Tibial artery (tissue), 4 donors: ENCODE measurements around the gene FIGNL2.
"Not testable (repeated sequence)": the region's sequence is repeated elsewhere in the genome, so short reads cannot be mapped to it uniquely, and the experiment has no call there.

Experiments
- DNase-seq, 2 donors: peaks; one replicate each; pipeline ENCODE4 v3.0.0-alpha.2; 2019
- H3K27ac ChIP-seq, 2 donors: fragments of 200-600 bp; sonication (generic) in 1 of 2; 1 replicate in 1 of 2; 2 replicates in 1 of 2; pipeline ENCODE4 v1.5.1; 2018 to 2019; ENCODE audit warnings: mild to moderate bottlenecking in 1 of 2
- H3K27me3 ChIP-seq, 2 donors: fragments of 200-600 bp; sonication (generic) in 1 of 2; one replicate each; pipeline versions ENCODE4 v1.5.1 to v1.6.0; 2016 to 2019
- H3K36me3 ChIP-seq, 3 donors: fragments of 200-600 bp; sonication (generic) in 2 of 3; one replicate each; pipeline ENCODE4 v1.5.1; 2016 to 2019; ENCODE audit warnings: mild to moderate bottlenecking in 2 of 3
- H3K4me1 ChIP-seq, 4 donors: fragments of 200-600 bp; sonication (generic) in 2 of 4; 1 replicate in 3 of 4; 2 replicates in 1 of 4; pipeline ENCODE4 v1.5.1; 2016 to 2019
- H3K4me3 ChIP-seq, 2 donors: fragments of 200-600 bp; sonication (generic) in 1 of 2; 1 replicate in 1 of 2; 2 replicates in 1 of 2; pipeline ENCODE4 v1.5.1; 2018 to 2019; ENCODE audit warnings: mild to moderate bottlenecking in 2 of 2
- H3K9me3 ChIP-seq, 3 donors: fragments of 200-600 bp; sonication (generic) in 1 of 3; one replicate each; pipeline ENCODE4 v1.5.1; 2016 to 2019
- CTCF ChIP-seq, 2 experiments: fragments of 200-600 bp in 1 of 2; fragments of 450-650 bp in 1 of 2; IDR thresholded peaks; one replicate each; pipeline ENCODE4 v1.5.1; 2017 to 2019; ENCODE audit warnings: antibody characterized with exemption in 2 of 2, mild to moderate bottlenecking in 1 of 2, moderate library complexity in 1 of 2
- intact Hi-C: fragments of 100-400 bp; cut with DNase I; formaldehyde crosslinking; loops from one replicate; pipeline ENCODE4 v1.15.0; 2023; ENCODE audit warnings: low total_unique reads

Gene FIGNL2

DNA sequence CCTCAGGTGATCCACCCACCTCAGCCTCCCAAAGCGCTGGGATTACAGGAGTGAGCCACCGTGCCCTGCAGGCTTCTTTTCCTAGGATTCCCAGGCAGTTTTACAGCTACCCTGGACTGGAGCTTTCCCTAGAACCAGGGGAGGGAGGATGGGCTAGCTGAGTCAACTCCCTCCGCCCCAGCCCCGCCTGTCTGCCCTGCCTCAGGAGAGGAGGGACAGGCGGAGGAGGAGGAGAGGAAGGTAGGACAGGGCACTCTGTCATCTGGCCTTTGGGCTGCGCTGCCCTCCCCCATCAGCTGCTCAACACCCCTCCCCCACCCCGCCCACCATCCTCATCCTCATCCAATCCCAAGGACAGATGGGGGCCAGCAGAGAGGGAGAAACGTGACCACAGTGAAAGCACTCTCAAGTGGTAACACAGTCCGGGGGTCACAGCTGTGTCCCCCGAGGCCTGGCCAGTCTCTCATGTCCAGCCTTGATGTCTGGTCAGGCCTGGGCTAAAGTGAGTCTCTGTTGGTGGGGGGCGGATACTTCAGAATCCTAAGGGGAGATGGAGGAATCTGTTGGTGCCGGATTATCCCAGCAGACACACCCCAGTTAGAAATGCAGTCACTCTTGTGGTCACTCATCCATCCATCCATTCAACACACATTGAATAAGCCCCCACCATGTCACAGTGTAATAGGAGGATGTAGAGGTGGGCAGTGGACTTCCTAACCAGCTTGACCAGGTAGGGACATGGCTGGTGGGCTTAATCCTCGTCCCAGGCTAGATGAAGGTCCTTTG lies 12.3 kb downstream of the FIGNL2 start:
- intact Hi-C loops: no loop called here
- no peak for TF ChIP-seq CTCF (IDR thresholded peaks at IDR 0.05)

GRCh38 chr12:51834411-51834810 lies 14.1 kb downstream of the FIGNL2 start:
- peaks cover 0 to 61% of the 10 kb centered on the region in 2 donors for H3K27me3 ChIP-seq
- H3K4me1 ChIP-seq: no peaks in the 10 kb centered on the region
- no peak for DNase-seq
- no peaks in the 10 kb centered on the region for H3K36me3 ChIP-seq
- TF ChIP-seq CTCF (IDR thresholded peaks at IDR 0.05): no peak
- intact Hi-C loops: no loop called here
- H3K4me3 ChIP-seq: no peak overlapping the region
- H3K9me3 ChIP-seq: no peaks in the 10 kb centered on the region
- no peak overlapping the region for H3K27ac ChIP-seq

More for the DNA sequence above, 12.3 kb downstream of the FIGNL2 start:
- Histone ChIP-seq H3K36me3 (no peaks in the 10 kb centered on the region), H3K9me3 (no peaks in the 10 kb centered on the region), H3K4me3 (no peak overlapping the region), H3K27me3 (peaks cover 0 to 74% of the 10 kb centered on the region in 2 donors), H3K4me1 (no peaks in the 10 kb centered on the region), H3K27ac (no peak overlapping the region)
- DNase-seq: no peak

GRCh38 chr12:51833448-51834227 lies 14.9 kb downstream of the FIGNL2 start:
- no peak overlapping the region for H3K27ac ChIP-seq
- TF ChIP-seq CTCF (IDR thresholded peaks at IDR 0.05): no peak
- H3K9me3 ChIP-seq: no peaks in the 10 kb centered on the region
- intact Hi-C loops: no loop called here
- no peak overlapping the region for H3K4me3 ChIP-seq
- H3K36me3 ChIP-seq: no peaks in the 10 kb centered on the region
- H3K27me3 ChIP-seq: peaks cover 0 to 59% of the 10 kb centered on the region in 2 donors
- no peaks in the 10 kb centered on the region for H3K4me1 ChIP-seq
- DNase-seq: no peak

DNA sequence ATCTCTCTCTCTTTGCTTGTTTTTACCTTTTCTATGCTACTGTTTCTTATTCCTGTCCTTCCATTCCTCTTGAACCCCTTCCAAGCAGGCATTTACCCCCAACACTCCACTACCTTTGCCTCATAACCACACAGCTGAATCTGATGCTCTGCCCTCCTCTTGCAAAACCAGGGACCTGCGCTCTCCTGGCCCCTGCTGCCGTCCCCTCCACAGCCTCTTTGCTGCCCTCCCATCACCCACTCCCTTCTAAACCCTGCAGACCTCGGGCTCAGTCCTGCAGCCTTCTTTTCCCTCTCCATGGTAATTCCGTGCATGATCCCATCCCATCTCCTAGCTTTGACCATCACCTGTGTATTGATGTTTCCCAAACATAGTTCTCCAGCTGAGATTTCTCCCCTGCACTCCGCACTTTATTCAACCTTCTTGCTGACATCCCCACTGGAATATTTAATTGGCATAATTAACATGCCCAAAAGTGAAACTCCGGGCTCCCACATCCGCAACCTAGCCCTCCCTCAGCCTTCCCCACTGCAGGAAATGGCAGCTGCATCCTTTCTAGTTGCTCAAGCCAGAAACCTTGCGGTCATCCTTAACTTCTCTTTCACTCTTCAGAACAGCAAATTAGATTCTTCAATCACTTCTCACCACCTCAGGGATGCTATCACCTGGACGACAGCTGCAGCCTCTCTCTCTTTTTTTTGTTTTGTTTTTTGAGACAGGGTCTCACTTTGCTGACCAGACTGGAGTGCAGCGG lies 16.0 kb downstream of the FIGNL2 start:
- H3K27ac ChIP-seq: no peak overlapping the region
- intact Hi-C loops: no loop called here
- TF ChIP-seq CTCF (IDR thresholded peaks at IDR 0.05): no peak
- H3K27me3 ChIP-seq: peaks cover 0 to 57% of the 10 kb centered on the region in 2 donors
- H3K36me3 ChIP-seq: no peaks in the 10 kb centered on the region
- no peaks in the 10 kb centered on the region for H3K4me1 ChIP-seq
- no peak overlapping the region for H3K4me3 ChIP-seq
- H3K9me3 ChIP-seq: no peaks in the 10 kb centered on the region
- DNase-seq: no peak

DNA sequence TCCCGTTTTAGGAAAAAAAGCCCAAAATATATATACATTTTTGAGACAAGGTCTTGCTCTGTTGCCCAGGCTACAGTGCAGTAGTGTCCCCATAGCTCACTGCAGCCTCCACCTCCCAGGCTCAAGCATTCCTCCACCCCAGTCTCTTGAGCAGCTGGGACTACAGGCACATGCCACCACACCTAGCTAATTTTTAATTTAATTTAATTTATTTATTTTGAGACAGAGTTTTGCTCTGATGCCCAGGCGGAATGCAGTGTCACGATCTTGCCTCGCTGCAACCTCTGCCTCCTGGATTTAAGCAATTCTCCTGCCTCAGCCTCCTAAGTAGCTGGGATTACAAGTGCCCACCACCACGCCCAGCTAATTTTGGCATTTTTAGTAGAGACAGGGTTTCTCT lies 16.7 kb downstream of the FIGNL2 start:
- H3K27ac ChIP-seq, DNase-seq, H3K9me3 ChIP-seq, H3K4me3 ChIP-seq, H3K36me3 ChIP-seq, H3K4me1 ChIP-seq, intact Hi-C loops: not testable (repeated sequence)
- H3K27me3 ChIP-seq: peaks cover 0 to 50% of the 10 kb centered on the region in 2 donors
